ENCODE data around the gene CRYBA4.
"Not testable (repeated sequence)": the region's sequence is repeated elsewhere in the genome, so short reads cannot be mapped to it uniquely, and the experiment has no call there.

Gene CRYBA4

DNA sequence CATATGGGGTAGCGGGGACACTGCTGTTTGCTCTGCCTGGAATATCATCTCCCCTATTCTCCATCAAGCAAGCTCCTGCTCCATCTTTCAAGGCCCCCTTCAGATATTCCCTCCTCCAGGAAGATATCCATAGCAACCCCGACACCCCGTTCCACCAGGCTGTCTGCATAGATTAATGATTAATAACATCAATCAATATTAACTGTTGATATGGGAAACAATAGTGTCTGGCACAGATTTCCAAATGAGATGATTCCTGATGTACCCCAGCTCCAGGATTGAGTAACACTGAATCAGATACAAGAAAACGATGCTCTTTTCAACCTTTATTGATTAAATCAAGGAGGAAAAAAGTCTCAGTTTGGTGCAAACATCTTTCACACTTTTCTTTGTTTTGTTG lies 24.3 kb upstream of the CRYBA4 start:
- DNase-seq, result no peak

DNA sequence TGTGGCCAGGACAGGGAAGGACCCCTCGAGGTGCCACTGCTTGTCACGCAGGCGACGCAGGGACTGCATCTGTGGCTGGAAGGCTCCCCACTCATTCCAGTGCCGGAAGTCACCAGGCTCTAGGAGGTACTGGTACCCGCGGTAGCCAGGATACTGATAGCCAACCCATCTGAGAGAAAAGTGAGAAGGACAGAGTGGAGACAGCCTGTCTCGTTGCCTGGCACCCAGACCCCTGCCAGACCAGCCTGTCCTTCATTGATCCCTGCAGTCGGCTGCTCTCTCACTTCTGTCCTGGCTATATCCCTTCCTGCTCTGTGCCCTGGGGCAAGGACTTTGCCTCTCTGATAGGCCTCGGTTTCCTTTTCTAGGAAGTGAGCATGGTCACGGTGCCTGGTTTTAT lies 22.3 kb upstream of the CRYBA4 start:
- DNase-seq, result no peak

DNA sequence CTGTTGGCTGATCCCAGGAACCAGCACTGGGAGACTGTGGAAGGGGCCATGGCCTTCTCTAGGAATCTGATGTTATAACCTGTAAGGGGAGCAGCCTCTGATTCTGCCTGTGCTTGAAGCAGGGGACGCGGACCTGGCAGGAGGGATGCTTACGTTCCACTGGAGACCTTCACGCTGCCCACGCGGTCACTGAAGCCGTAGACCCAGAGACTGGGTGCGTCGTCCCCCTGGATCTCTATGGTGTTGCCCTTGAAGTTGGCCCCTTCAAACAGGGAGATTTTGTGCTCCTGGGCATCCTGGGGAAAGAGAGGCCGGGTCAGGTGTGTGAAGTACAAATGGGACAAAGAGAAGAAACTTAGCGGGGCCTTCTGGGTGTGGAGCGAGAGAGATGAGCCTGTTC lies 20.0 kb upstream of the CRYBA4 start:
- DNase-seq, result no peak

DNA sequence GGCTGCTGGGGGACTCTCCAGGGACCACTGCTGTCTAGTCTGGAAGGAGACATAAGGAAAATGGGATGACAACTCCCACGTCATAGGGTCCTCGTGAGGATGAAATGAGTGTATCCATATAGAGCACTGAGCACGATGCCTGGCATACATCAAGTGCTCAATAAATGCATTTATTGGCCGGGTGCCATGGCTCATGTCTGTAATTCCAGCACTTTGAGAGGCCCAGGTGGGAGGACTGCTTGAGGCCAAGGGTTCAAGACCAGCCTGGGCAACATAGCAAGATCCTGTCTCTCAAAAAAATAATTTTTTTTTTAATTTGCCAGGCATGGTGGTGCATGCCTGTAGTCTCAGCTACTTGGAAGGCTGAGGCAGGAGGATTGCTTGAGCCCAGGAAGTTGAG lies 19.6 kb upstream of the CRYBA4 start:
- DNase-seq, result no peak

DNA sequence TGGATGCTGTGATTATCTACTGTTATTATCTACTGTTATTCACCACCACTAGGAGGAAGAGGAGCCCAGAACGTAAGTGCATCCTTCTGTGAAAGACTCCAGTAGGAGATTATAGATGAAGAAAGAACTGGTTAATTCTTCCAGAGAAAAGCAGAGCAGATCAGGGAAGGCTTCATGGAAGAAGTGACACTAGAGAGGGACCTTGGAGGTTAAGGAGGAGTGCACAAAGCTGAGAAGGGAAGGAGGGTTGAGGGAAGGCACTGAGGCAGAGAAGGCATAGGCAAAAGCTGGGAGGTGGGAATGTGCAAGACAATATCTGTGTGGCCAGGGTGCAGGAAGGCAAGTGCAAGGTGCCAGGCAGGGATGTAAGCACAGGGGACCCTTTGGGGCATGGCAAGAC lies 17.4 kb upstream of the CRYBA4 start:
- DNase-seq, result no peak

DNA sequence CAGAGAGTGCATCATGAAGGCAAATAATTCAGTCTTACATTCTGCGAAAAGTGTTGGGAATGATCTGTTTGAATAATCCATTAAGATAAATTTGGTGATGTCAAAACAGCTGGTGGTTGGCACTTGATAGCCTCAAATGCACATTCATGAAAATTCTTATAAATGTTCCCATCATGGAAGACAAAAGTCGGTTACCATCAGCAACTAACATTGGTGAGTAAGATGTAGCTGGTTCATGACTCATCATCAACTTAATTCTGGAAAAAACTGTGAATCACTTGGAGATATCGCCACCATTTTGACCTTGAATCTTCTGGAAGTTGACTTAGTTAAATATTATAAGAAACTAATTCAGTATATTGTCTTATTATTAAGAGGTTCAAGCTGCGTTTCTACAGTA lies 15.2 kb upstream of the CRYBA4 start:
- DNase-seq, result no peak

DNA sequence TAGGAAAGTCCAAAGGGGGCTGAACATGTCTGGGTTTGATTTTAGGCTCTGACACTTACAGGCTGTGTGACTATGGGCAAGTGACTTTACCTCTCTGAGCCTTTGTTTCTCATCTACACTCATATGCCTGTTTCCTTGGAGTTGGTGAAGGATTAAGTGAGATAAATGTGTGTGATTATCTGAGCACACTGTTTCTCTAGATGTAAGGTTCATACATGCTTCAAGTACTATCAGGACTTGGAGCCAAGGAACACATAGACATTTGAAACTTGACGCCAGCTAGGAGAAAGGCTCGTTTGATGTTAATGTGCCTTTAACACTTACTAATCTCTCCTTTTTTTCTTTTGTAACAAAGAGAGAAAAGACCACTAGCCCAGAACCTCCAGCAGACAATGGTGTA lies 13.6 kb upstream of the CRYBA4 start:
- DNase-seq, result no peak

DNA sequence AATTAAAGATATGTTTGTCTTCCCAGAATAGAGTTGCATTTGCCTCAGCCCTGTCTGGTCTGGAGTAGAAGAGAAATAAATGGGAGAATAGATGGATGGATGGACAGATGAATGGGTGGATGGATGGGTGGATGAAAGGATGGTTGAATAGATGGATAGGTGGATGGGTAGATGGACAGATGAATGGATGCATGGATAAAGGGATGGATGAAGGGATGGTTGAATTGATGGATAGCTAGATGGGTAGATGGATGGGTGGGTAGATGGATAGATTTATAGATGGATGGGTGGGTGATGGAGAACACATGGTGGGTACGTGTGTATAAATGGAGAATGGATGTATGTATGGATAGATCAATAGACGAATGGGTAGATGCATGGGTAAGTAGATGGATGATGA lies 12.5 kb upstream of the CRYBA4 start:
- DNase-seq, result no peak

DNA sequence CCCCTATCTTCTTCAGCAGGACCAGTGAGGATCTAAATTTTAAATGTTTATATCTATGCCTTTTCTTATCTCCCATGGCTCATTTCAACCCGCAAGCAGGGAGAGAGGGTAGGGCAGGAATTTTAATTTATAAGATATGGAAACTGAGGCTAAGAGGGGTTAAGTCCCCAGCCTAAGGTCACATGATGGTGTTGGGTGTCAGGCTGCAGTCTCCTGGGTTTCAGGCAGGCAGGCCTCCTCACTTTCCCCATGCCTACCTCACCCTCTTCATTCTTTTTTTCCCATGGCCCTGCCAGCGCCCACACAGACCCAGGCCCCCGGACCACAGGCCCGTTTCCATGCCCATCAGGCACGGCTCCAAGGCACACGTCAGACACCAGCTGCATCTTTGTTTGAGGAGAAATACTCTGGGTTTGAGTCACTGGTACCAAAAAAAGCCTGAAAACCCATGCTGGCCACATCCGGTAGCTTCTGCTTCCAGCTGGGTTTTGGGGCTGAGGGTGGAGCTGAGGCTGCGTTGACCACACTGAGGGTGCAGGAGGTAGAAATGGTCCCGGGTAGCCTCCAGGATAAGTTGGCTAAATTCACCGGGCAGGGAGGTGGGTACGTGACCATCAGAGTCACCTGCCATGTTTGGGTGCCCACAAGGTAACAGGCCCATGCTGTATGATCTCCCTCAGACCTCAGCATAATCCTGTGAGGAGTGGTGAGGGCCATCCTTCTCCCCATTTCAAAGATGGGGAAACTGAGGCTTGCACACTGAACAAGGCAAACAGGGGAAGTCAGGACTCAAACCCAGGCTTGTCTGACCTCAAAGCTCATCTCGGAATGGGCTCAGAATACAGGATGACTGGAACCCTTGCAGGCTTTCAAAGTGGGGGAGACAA lies 11.4 kb upstream of the CRYBA4 start:
- no peak for DNase-seq

DNA sequence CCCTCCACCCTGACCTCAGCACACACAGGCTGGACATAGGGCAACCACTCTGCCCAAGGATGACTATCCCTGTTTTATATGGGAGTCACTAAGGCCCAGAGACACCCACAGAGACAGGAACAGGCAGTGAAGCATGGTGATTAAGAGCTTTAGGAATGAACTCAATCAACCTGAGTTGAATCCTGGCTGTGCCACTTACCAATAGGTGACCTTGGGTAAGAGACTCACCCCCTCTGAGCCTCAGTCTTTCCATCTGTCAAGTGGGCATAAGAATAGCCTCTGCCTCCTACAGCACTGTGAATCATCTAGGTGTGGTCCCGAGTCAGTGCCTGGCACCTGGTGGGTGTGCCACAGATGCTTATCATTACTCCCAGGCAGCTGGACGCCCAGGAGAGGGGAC lies 10.8 kb upstream of the CRYBA4 start:
- no peak for DNase-seq

DNA sequence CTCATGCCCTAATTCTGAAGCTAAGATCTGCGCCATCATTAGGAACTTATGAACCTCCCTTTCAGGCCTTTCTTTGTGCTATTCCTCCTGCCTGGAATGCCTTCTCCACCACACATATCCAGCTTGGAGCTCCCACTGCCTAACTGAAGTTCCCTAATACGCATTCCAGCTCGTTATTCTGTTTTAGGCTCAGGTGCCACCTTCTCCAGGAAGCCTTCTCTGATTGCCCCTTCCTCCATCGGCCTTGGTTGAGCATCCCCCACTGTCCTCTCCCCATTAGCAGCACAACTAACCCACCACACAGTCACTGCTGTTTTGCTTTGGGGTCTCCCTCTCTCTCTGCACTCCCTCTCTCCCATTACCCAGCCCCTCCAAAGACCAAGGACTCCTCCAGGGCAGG lies 9.1 kb upstream of the CRYBA4 start:
- no peak for DNase-seq

DNA sequence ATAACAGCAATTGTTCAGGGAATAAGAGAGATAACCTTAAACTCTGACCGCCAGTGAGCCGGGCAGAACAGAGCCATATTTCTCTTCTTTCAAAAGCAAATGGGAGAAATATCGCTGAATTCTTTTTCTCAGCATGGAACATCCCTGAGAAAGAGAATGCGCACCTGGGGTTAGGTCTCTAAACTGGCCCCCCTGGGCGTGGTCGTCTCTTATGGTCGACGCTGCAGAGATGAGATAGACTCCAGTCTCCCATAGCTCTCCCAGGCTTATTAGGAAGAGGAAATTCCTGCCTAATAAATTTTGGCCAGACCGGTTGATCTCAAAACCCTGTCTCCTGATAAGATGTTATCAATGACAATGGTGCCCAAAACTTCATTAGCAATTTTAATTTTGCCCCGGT lies 8.0 kb upstream of the CRYBA4 start:
- not testable (repeated sequence) for DNase-seq

DNA sequence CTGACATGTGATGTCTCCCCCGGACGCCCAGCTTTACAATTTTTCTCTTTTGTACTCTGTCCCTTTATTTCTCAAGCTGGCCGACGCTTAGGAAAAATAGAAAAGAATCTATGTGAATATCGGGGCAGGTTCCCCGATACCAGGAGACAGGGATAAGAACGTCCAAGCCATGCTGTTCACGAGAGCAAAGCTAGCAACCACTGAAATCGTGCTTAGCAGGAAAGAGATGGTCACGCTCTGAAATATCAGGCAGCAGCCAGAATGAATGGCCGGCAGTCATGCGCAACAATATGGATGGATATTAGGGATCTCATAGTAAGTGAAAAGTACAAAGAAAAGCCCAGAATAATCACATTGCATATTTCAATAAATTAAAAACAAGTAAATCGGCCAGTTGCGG lies 7.4 kb upstream of the CRYBA4 start:
- DNase-seq, result no peak

DNA sequence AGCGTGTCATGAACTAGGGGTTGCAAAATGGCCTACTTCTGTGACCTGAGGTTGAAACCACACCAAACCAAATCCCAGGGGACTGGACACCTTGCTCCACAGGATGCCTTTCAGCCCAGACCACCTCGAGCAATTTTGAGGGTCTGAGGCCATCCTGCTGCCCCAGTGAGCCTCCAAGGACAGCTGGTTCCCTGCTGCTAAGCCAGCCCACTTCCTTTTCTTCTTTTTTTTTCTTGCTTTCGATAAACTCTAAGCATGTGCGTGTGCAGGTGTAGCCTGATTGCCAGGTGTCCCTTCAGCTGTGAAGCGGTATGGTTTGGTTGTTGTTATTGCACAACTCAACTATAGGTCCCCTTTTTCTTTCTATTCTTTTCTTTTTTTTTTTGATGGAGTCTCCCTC lies 6.6 kb upstream of the CRYBA4 start:
- DNase-seq, result no peak

DNA sequence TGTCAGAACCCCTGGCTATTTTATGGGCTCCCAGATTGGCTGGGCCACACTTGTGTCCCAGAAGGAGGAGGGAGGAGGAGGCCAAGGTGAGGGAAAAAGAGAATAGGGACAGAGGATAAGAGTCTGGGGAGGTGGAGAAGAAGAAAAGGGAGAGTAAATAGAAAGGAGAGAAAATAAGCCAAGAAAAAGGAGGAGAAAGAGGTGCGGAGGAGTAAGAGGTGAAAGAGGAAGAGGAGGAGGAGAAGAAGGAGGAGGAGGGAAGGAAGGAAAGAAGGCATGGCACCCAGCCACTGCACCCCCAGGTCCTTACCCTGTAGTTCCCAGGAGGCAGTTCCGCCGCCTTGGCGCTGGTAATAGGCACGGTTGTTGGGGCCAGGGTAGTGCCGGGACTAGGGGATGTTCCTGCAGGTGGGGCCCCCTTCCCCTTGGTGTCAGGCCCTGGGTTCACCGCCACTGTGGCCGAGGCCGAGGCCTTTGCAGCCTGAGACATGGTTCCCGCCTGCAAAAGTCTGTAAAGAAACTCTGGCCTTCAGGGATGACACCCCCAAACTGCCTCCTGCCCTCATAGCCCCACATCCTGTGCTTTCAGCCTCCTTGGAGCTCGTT lies 5.8 kb upstream of the CRYBA4 start:
- DNase-seq, result no peak

DNA sequence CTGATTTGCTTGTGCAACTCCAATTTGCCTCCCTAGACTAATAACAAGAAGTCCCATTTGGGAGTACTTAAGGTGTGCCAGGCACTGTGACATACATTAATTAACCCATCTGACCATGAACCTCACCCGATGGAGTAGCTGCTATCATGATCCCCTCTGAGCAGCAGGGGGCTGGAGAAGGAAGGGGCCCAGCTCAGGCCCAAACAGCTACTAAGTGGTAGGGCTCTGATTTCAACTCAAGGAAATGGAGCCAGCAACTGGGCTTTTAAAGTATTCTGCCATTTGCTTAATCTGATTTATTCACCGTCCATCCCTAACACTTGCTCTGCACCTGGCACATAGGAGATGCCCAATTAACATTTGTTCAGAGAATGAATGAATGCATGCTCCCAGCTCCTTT lies 5.1 kb upstream of the CRYBA4 start:
- DNase-seq, result no peak

DNA sequence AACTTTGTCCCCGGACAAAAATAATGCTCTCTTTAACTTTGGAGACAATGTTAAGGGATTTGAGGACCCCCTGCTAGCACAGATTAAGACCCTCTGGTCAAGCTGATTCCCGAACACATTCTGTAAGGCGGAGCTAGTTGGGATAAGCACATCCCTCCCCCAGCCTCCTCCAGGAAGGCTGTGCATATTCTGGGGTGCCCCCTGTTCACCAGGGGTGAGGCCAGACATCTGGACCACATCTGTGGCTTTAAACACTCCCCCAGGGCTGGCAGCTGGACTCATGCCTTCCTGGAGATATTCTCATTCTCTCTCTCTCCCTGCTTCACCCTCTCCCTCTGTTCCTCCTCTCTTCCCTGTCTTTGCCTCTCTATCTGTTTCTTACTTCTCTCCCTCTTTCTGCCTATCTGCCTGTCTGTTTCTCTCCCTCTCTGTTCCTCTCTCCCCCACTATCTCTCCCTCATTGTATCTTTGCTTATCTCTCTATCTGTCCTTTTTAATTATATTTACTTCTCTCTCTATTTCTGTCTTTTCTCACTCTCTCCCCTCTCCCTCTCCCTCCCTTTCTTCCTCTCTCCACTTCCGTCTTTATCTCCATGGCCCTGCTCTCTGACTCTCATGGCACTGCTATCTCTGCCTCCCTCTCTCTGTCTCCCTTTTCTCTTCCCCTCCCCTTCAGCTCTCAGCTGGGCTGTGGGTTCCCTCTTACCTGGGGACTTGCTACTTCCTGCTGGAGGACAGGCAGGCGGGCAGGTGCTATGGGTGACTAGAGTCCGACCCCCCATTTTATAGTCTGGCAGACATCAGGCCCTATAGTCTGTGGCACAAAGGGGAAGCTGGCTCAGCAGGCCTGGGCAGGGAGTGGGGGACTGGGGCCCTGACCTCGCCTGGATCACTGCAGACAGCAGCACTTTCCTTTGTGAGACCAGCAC lies 4.2 kb upstream of the CRYBA4 start, which contains the start of gene CRYBB1:
Gene CRYBB1, minus strand, starts transcription at position 757 of the 929 bp plus-strand sequence. CDS start 1,708 bp downstream, outside the sequence.
- DNase-seq, result no peak

DNA sequence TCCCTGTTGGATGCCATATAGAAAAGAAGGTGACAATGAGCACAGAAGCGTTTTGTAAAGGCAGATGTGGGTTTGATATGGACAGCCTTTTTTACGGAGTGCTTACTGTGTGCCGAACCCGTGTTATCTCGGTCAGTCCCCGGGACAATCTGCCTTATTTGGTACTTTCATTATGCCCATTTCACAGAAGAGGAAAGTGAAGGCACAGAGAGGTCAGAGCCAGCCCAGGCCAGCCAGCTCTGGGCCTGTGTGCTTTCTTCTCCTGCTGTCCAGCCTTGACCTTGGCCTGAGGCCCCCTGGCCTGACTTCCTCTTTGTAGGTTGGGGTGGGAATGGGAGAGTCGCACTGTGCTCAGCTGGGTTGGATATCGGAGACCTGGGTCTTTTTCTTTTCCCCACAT lies 3.3 kb upstream of the CRYBA4 start:
- DNase-seq, result no peak

DNA sequence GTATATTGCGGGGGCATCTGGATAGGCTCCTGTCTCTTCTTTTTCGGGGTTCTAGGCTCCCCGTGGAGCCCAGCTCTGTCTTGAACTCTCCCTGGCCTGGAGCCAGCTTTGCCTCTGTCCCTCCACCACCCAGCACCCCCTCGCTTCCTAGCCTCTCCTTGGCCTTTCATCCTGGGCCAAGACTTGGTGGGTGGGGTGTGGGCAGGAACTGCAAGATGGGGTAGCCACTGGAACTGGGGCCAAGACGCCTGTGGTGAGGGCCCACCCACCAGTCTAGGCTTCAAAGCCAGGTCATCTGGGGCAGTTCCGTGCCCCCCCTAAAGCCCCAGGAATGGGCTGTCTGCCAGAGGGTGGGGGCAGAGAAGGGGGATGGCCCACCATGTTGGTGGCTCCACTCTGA lies 2.3 kb upstream of the CRYBA4 start:
- no peak for DNase-seq

DNA sequence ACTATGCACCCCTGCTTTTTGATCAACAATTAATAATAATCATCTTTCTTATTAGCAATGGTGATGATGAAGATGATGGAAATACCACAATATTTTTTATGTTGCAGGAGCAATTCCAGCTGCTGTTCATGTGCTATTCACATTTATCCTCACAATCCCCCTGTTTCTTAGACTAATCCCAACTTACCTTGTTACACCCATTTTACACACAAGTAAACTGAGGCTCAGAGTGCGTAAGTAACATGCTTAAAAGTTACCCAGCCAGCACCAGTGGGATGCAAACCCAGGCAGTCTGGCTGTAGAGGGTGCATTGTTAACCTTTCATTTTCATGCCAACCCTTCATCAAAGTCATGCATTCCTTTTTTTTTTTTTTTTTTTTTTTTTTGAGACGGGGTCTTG lies 1.6 kb upstream of the CRYBA4 start:
- no peak for DNase-seq

DNA sequence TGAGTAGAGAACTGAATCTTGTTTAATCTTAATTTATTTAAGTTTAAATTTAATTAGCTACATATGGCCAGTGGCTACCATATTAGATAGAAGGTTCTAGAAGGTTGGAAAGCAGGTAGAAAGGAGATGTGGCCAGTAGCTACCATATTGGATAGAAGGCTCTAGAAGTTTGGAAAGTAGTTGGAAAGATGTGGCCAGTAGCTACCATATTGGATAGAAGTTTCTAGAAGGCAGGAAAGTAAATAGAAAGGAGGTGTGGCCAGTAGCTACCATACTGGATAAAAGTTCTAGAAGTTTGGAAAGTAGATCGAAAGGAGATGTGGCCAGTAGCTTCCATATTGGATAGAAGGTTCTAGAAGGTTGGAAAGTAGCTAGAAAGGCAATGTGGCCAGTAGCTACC lies 2.2 kb downstream of the CRYBA4 start:
- no peak for DNase-seq

DNA sequence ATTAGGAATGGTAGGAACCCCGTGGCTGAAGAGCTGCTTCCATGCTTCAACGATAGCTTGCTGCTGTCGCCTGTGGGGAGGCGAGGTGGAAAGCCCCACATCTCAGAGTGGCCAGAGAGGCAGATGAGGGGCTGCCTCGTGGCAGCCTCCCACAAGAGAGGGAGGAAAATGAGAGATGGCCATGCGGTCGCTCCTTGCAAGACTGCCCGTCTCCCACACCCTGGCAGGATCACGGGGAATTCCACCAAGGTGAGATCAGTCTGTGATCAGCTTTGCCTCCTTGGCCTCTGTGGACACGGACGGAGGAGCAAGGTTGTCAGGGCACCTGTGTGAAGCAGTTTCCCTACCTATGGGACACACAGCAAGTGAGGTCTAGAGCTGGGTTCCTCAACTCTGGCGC lies 3.0 kb downstream of the CRYBA4 start:
- no peak for DNase-seq

DNA sequence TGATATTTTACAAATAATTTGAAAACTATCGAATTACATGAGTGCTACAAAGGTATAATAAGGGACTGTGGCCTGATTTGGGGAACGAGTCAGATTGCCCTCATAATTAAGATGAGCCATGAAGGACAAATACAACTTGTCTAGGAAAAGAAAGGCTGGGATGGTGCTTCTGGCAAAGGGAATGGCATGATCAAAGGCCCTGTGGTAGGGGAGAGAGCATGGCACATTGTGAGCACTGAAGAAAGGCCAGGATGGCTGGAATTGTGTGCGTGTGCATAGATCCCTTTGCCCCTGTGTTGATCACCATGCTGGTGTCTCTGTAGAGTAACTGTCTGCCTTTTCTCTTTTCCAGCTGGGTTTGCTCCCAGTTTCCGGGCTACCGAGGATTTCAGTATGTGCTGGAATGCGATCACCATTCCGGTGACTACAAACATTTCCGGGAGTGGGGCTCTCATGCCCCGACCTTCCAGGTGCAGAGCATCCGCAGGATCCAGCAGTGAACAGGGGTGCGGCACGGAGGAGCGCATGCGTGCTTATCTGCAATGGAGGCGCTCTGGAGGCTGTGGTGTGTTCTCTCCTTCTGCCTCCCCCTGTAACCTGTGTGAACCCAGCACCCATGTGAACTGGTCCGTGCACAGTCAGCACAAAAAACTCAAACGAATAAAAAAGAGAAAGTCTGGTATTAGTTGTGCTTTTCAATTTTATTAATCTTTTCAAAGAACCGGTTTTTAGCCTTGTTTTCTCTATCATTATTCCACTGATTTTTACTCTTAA lies 8.4 kb downstream of the CRYBA4 start:
- no peak for DNase-seq
